Endothelial cell of umbilical vein (primary cell): ENCODE data around the gene PRX. TPM values are rescaled to one million over a fixed set of nuclear protein-coding genes. Genes with fewer than 3 reads are reported as not detected.

Experiments used
- BruUV-seq: library from RNA; stranded (reverse); fragments of 400-500 nt; replicated peaks from 2 replicates; lab custom pipeline; 2021; lab: Mats Ljungman, UMichigan
- CTCF ChIA-PET: fragments of 300-600, 350-600 bp; sonication (Branson Sonifier 250); formaldehyde crosslinking; loops from one replicate; lab custom pipeline; 2021; ENCODE audit warnings: antibody characterized with exemption, inconsistent platforms; lab: Charles Lee
- POLR2A ChIA-PET: fragments of 300-600, 350-600 bp; sonication (Branson Sonifier 250); formaldehyde crosslinking; loops from one replicate; lab custom pipeline; 2021; ENCODE audit warnings: antibody characterized with exemption, inconsistent platforms; lab: Charles Lee
- DNase-seq: peaks from one replicate; pipeline ENCODE4 v3.0.0-alpha.2; 2011; ENCODE audit warnings: low read depth, low spot score
- FAIRE-seq: peaks from 2 replicates; lab custom pipeline; 2011; peaks lifted over from hg19 to GRCh38; lab: Jason Lieb, UNC
- H2AFZ ChIP-seq: 2 replicates; pipeline ENCODE4 v1.6.0; 2012; ENCODE audit warnings: low read depth, low read length, control low read depth, inconsistent platforms
- H3K27ac ChIP-seq: 2 replicates; pipeline ENCODE4 v1.5.1; 2011; ENCODE audit warnings: low read depth, mild to moderate bottlenecking, control low read depth, low read length, moderate library complexity; ENCODE audit not compliant: insufficient read depth
- H3K27me3 ChIP-seq, 2 experiments: 2 replicates each; pipeline versions ENCODE4 v1.6.0 to v1.6.1; 2011; ENCODE audit warnings: low read length in 2 of 2, mixed read lengths in 1 of 2; ENCODE audit not compliant: control insufficient read depth in 2 of 2, insufficient read depth in 2 of 2
- H3K36me3 ChIP-seq, 2 experiments: 2 replicates in 1 of 2; 3 replicates in 1 of 2; pipeline ENCODE4 v1.5.1; 2011; ENCODE audit warnings: low read length in 2 of 2, mild to moderate bottlenecking in 1 of 2, moderate library complexity in 1 of 2; ENCODE audit not compliant: control insufficient read depth in 2 of 2, insufficient read depth in 2 of 2; ENCODE audit errors: extremely low read depth in 1 of 2
- H3K4me1 ChIP-seq: 3 replicates; pipeline ENCODE4 v1.5.1; 2011; ENCODE audit warnings: mild to moderate bottlenecking, low read length; ENCODE audit not compliant: control insufficient read depth, insufficient read depth; ENCODE audit errors: extremely low read depth
- H3K4me2 ChIP-seq: 2 replicates; pipeline ENCODE4 v1.6.1; 2011; ENCODE audit warnings: low read length, control low read depth, mixed read lengths; ENCODE audit not compliant: insufficient read depth
- H3K4me3 ChIP-seq, 3 experiments: fragments of 200-600 bp in 1 of 3; sonication (generic), shearing (Covaris generic) in 1 of 3; replicated peaks in 1 of 3; 2 replicates each; pipeline ENCODE4 v1.5.1; 2011 to 2016; ENCODE audit warnings: control low read depth in 3 of 3, low read length in 3 of 3, mild to moderate bottlenecking in 2 of 3, inconsistent platforms in 1 of 3, low read depth in 1 of 3, moderate library complexity in 1 of 3; ENCODE audit not compliant: insufficient read depth in 1 of 3
- H3K79me2 ChIP-seq: 2 replicates; pipeline ENCODE4 v1.6.0; 2012; ENCODE audit warnings: low read length, inconsistent platforms; ENCODE audit not compliant: control insufficient read depth, insufficient read depth
- H3K9ac ChIP-seq: replicated peaks from 2 replicates; pipeline ENCODE3; 2011; ENCODE audit warnings: low read length, control low read depth; ENCODE audit not compliant: insufficient read depth; ENCODE audit errors: extremely low read depth
- H3K9me1 ChIP-seq: replicated peaks from 3 replicates; pipeline ENCODE4 v1.6.0; 2011; ENCODE audit warnings: mild to moderate bottlenecking, low read length; ENCODE audit not compliant: control insufficient read depth, insufficient read depth; ENCODE audit errors: extremely low read depth
- H3K9me3 ChIP-seq: replicated peaks from 2 replicates; pipeline ENCODE4 v1.5.1; 2012; ENCODE audit warnings: low read length, inconsistent platforms; ENCODE audit not compliant: control insufficient read depth, insufficient read depth
- H4K20me1 ChIP-seq: replicated peaks from 2 replicates; pipeline ENCODE3; 2011; ENCODE audit warnings: mild to moderate bottlenecking, low read length; ENCODE audit not compliant: control insufficient read depth, insufficient read depth; ENCODE audit errors: extremely low read depth
- EZH2 ChIP-seq: IDR thresholded peaks from 2 replicates; pipeline ENCODE4 v1.6.1; 2012; ENCODE audit warnings: borderline replicate concordance, low read depth, mild to moderate bottlenecking, moderate library complexity, low read length, inconsistent platforms; ENCODE audit not compliant: severe bottlenecking
- FOS ChIP-seq: IDR thresholded peaks from 2 replicates; pipeline ENCODE4 v1.6.1; 2011; ENCODE audit warnings: mild to moderate bottlenecking, low read length, moderate library complexity, borderline replicate concordance; ENCODE audit not compliant: insufficient read depth
- GATA2 ChIP-seq: IDR thresholded peaks from 2 replicates; pipeline ENCODE4 v1.7.0; 2011; ENCODE audit warnings: low read depth, mild to moderate bottlenecking, moderate library complexity, mixed read lengths, low read length; ENCODE audit not compliant: insufficient read length, insufficient read depth
- JUN ChIP-seq: IDR thresholded peaks from 2 replicates; pipeline ENCODE4 v1.6.1; 2011; ENCODE audit warnings: borderline replicate concordance, low read depth; ENCODE audit not compliant: insufficient read length, insufficient read depth
- MYC ChIP-seq: IDR thresholded peaks from one replicate; pipeline ENCODE4 v1.6.1; 2011; ENCODE audit warnings: mild to moderate bottlenecking, low read depth, low read length
- POLR2A ChIP-seq: IDR thresholded peaks from 2 replicates; pipeline ENCODE4 v1.6.1; 2012; ENCODE audit warnings: low read depth, mild to moderate bottlenecking, control low read depth, low read length
- POLR2AphosphoS5 ChIP-seq: IDR thresholded peaks from 2 replicates; pipeline ENCODE4 v1.6.1; 2012; ENCODE audit warnings: low read depth, mild to moderate bottlenecking, control low read depth, low read length, moderate library complexity; ENCODE audit not compliant: insufficient read depth
- dilution Hi-C: fragments of 300-500 bp; cut with MboI; formaldehyde crosslinking; loops from one replicate; pipeline ENCODE4 v1.15.0; 2019; ENCODE audit warnings: low sequenced_read_pairs; ENCODE audit not compliant: extremely low pct_ligation_motif_present
- intact Hi-C: fragments of 100-400 bp; cut with micrococcal nuclease; formaldehyde crosslinking; loops from one replicate; pipeline ENCODE4 v1.10.0; 2022
- polyA plus RNA-seq, 4 experiments: library from polyadenylated mRNA; depleted of rRNA in 3 of 4; stranded (reverse) in 3 of 4; unstranded in 1 of 4; fragments of >200 nt; gene quantifications; 2 replicates each; pipeline versions ENCODE4 v1.2.1 to v1.2.3, GENCODE V29; 2011 to 2012; ENCODE audit warnings: missing spikeins in 1 of 4
- total RNA-seq: library from RNA; stranded (reverse); gene quantifications from 2 replicates; pipeline ENCODE4 v1.2.3, GENCODE V29; 2021
- TF ChIP-seq, protein P1 (sequence below), 2 donors: IDR thresholded peaks; 1 replicate in 1 of 2; 2 replicates in 1 of 2; pipeline ENCODE4 v1.5.1; 2011; ENCODE audit warnings: low read length in 2 of 2, mild to moderate bottlenecking in 2 of 2, moderate library complexity in 2 of 2, control low read depth in 1 of 2, inconsistent platforms in 1 of 2, low read depth in 1 of 2; ENCODE audit not compliant: insufficient read depth in 1 of 2; ENCODE audit errors: extremely low read depth in 1 of 2
- TF ChIP-seq, protein P2 (sequence below): IDR thresholded peaks from 2 replicates; pipeline ENCODE4 v1.6.1; 2011; ENCODE audit not compliant: insufficient read depth, insufficient read length

The PRX gene
- total and polyA plus RNA-seq, 2 donors (not counting 3 experiments of a cell fraction or from before 2014, with no cell fraction given) = 0.80 to 1.3 TPM

DNA sequence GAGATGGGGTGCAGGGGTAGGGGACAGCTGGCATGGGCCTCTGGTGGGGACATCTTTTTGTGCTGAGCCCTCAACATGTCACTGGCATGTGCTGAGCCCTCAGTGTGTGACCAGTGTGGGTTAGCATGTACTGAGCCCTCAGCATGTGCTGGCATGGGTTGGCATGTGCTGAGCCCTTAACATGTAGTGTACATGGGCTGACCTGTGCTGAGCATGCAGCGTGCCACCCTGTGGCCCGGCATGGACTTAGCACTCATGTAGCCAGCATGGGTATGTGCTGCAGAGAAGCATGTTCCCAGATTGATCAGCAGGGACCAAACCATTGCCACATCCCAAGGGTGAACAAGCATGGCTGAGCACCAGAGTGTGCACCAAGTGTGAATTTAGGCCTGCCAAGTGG is 34.7 kb downstream of the PRX start:
- H3K79me2 ChIP-seq = no peaks in the 10 kb centered on the region
- no peak overlapping the region for H3K27ac ChIP-seq
- ChIA-PET POLR2A (no interaction called here), CTCF (no interaction called here)
- no peaks in the 10 kb centered on the region for H4K20me1 ChIP-seq
- peaks cover 0 to 12% of the 10 kb centered on the region in 2 experiments for H3K36me3 ChIP-seq
- no peak overlapping the region for H3K4me2 ChIP-seq
- DNase-seq = no peak
- no peak for TF ChIP-seq POLR2AphosphoS5
- TF ChIP-seq MYC = no peak
- no peak for TF ChIP-seq EZH2
- TF ChIP-seq, protein P1, sequence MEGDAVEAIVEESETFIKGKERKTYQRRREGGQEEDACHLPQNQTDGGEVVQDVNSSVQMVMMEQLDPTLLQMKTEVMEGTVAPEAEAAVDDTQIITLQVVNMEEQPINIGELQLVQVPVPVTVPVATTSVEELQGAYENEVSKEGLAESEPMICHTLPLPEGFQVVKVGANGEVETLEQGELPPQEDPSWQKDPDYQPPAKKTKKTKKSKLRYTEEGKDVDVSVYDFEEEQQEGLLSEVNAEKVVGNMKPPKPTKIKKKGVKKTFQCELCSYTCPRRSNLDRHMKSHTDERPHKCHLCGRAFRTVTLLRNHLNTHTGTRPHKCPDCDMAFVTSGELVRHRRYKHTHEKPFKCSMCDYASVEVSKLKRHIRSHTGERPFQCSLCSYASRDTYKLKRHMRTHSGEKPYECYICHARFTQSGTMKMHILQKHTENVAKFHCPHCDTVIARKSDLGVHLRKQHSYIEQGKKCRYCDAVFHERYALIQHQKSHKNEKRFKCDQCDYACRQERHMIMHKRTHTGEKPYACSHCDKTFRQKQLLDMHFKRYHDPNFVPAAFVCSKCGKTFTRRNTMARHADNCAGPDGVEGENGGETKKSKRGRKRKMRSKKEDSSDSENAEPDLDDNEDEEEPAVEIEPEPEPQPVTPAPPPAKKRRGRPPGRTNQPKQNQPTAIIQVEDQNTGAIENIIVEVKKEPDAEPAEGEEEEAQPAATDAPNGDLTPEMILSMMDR (IDR thresholded peaks at IDR 0.05; ENCODE audit: extremely low read depth in 1 of 2, insufficient read depth in 1 of 2, low read depth in 1 of 2, low read length in 2 of 2) = no peak
- TF ChIP-seq, protein P2, sequence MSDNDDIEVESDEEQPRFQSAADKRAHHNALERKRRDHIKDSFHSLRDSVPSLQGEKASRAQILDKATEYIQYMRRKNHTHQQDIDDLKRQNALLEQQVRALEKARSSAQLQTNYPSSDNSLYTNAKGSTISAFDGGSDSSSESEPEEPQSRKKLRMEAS = no peak
- TF ChIP-seq JUN = no peak
- no peak for TF ChIP-seq POLR2A
- no peak for TF ChIP-seq GATA2
- no peak for TF ChIP-seq FOS
- H2AFZ ChIP-seq = no peak overlapping the region
- H3K9me1 ChIP-seq = no peaks in the 10 kb centered on the region
- dilution Hi-C loops (no loop called here), intact Hi-C loops (no loop called here)
- no TSS peak for BruUV-seq
- no peak overlapping the region for H3K9ac ChIP-seq
- H3K4me3 ChIP-seq = no peak overlapping the region
- H3K27me3 ChIP-seq = no peaks in the 10 kb centered on the region
- H3K9me3 ChIP-seq = no peaks in the 10 kb centered on the region
- no peak for FAIRE-seq
- no peaks in the 10 kb centered on the region for H3K4me1 ChIP-seq
